Progenitor cell of endocrine pancreas (in vitro differentiated cells): ENCODE measurements around the gene ASAP2. TPM values are rescaled to one million over a fixed set of nuclear protein-coding genes. Genes with fewer than 3 reads are reported as not detected.

Experiments
- DNase-seq: peaks from one replicate; pipeline ENCODE4 v3.0.0; 2021; ENCODE audit warnings: low spot score; ENCODE audit not compliant: unreplicated experiment
- H3K27ac Mint-ChIP-seq: 2 replicates; pipeline ENCODE4 v1.8.0; 2021; ENCODE audit warnings: mild to moderate bottlenecking, moderate library complexity, mixed read lengths
- H3K27me3 Mint-ChIP-seq: 2 replicates; pipeline ENCODE4 v1.8.0; 2021; ENCODE audit warnings: mixed read lengths
- H3K36me3 Mint-ChIP-seq: 2 replicates; pipeline ENCODE4 v1.8.0; 2022; ENCODE audit warnings: mixed read lengths; ENCODE audit not compliant: insufficient read depth
- H3K4me1 Mint-ChIP-seq: 2 replicates; pipeline ENCODE4 v1.8.0; 2021; ENCODE audit warnings: low read depth, mixed read lengths
- H3K4me3 Mint-ChIP-seq: 2 replicates; pipeline ENCODE4 v1.8.0; 2021; ENCODE audit warnings: low read depth, mild to moderate bottlenecking, moderate library complexity, mixed read lengths
- H3K9me3 Mint-ChIP-seq: 2 replicates; pipeline ENCODE4 v1.8.0; 2021; ENCODE audit warnings: low read depth, mixed read lengths
- CTCF ChIP-seq: fragments of 200-600 bp; sonication (generic); IDR thresholded peaks from one replicate; pipeline ENCODE4 v1.5.0; 2021; ENCODE audit warnings: antibody characterized with exemption, mild to moderate bottlenecking; ENCODE audit not compliant: unreplicated experiment
- total RNA-seq: library from RNA; stranded (reverse); gene quantifications from 2 replicates; pipeline ENCODE4 v1.2.1, GENCODE V29; 2021

ASAP2 gene
- total RNA-seq, 1 donor from 2014 or later: 65.4 TPM

- H3K9me3 Mint-ChIP-seq: no peaks in the 10 kb centered on the region
- H3K4me1 Mint-ChIP-seq: peaks cover 3% of the 10 kb centered on the region
- no peak overlapping the region for H3K4me3 Mint-ChIP-seq
- H3K27me3 Mint-ChIP-seq: no peaks in the 10 kb centered on the region
- DNase-seq: no peak
- H3K27ac Mint-ChIP-seq: no peak overlapping the region
- peaks cover 43% of the 10 kb centered on the region for H3K36me3 Mint-ChIP-seq
- no peak for TF ChIP-seq CTCF
These were observed 157.8 kb downstream of the ASAP2 start for GRCh38 chr2:9364373-9364772.

GRCh38 chr2:9364791-9365497, 158.3 kb downstream of the ASAP2 start:
- Mint-ChIP-seq H3K4me1 (no peaks in the 10 kb centered on the region), H3K9me3 (no peaks in the 10 kb centered on the region), H3K36me3 (peaks cover 43% of the 10 kb centered on the region), H3K27ac (no peak overlapping the region), H3K27me3 (no peaks in the 10 kb centered on the region), H3K4me3 (no peak overlapping the region)
- no peak for DNase-seq
- no peak for TF ChIP-seq CTCF

GRCh38 chr2:9365498-9366019, 158.9 kb downstream of the ASAP2 start:
- H3K36me3 Mint-ChIP-seq: peaks cover 39% of the 10 kb centered on the region
- H3K4me1 Mint-ChIP-seq: no peaks in the 10 kb centered on the region
- no peak for DNase-seq
- TF ChIP-seq CTCF: no peak
- H3K27me3 Mint-ChIP-seq: no peaks in the 10 kb centered on the region
- no peak overlapping the region for H3K4me3 Mint-ChIP-seq
- H3K27ac Mint-ChIP-seq: no peak overlapping the region
- H3K9me3 Mint-ChIP-seq: no peaks in the 10 kb centered on the region

GRCh38 chr2:9366026-9366425, 159.4 kb downstream of the ASAP2 start:
- Mint-ChIP-seq H3K4me1 (no peaks in the 10 kb centered on the region), H3K27ac (no peak overlapping the region), H3K4me3 (no peak overlapping the region), H3K9me3 (no peaks in the 10 kb centered on the region), H3K27me3 (no peaks in the 10 kb centered on the region), H3K36me3 (peaks cover 39% of the 10 kb centered on the region)
- no peak for DNase-seq
- no peak for TF ChIP-seq CTCF

- Mint-ChIP-seq H3K27me3 (no peaks in the 10 kb centered on the region), H3K27ac (peak overlapping the region; percentile 24), H3K4me3 (no peak overlapping the region), H3K9me3 (no peaks in the 10 kb centered on the region), H3K36me3 (peaks cover 31% of the 10 kb centered on the region), H3K4me1 (no peaks in the 10 kb centered on the region)
- TF ChIP-seq CTCF: no peak
- no peak for DNase-seq
These were observed 164.1 kb downstream of the ASAP2 start for GRCh38 chr2:9370746-9371145.
